Tibial nerve (tissue), 4 donors: ENCODE measurements around the gene PRMT1.

Experiments
- CTCF ChIP-seq, 5 experiments: fragments of 200-600 bp in 3 of 5; fragments of 450-650 bp in 2 of 5; sonication (generic) in 3 of 5; IDR thresholded peaks; one replicate each; pipeline ENCODE4 v1.5.1; 2016 to 2019; ENCODE audit warnings: antibody characterized with exemption in 5 of 5, mild to moderate bottlenecking in 3 of 5, moderate library complexity in 2 of 5
- EP300 ChIP-seq, 2 donors: sonication (generic); formaldehyde crosslinking; IDR thresholded peaks; one replicate each; pipeline ENCODE4 v1.6.1; 2017; ENCODE audit warnings: antibody characterized with exemption in 2 of 2, mild to moderate bottlenecking in 1 of 2
- POLR2A ChIP-seq, 2 donors: fragments of 450-650 bp; IDR thresholded peaks; one replicate each; pipeline ENCODE4 v1.6.1; 2017; ENCODE audit warnings: antibody characterized with exemption in 2 of 2, mild to moderate bottlenecking in 2 of 2, moderate library complexity in 2 of 2

- TF ChIP-seq CTCF (IDR thresholded peaks at IDR 0.05) (no peak), EP300 (IDR thresholded peaks at IDR 0.05) (no peak), POLR2A (IDR thresholded peaks at IDR 0.05) (no peak)
Observed at GRCh38 chr19:49643466-49643865, 33.6 kb upstream of the PRMT1 start.
